ENCODE data around the gene CMTR1. TPM values are rescaled to one million over a fixed set of nuclear protein-coding genes. Genes with fewer than 3 reads are reported as not detected.

The CMTR1 gene
- total and polyA plus RNA-seq, 2 of the 13 experiments (the other 11 are each of a cell fraction or from before 2014, with no cell fraction given), result 19.7 to 55.2 TPM

- intact Hi-C loops (cut with micrococcal nuclease; ENCODE audit: unreplicated experiment), result no loop called here
- CTCF ChIA-PET (ENCODE audit: low intra/inter-chr PET ratio, low total read pairs), result no interaction called here
Observed at GRCh38 chr6:37496951-37497885, 64.2 kb downstream of the CMTR1 start.

More at GRCh38 chr6:37496951-37497885, 64.2 kb downstream of the CMTR1 start:
- TF ChIP-seq KLF9 (CRISPR knock-in tag; IDR thresholded peaks at IDR 0.05; ENCODE audit: low read depth) (no peak), MTA1 (CRISPR knock-in tag; IDR thresholded peaks at IDR 0.05; ENCODE audit: borderline replicate concordance) (no peak), SNAPC2 (CRISPR knock-in tag; IDR thresholded peaks at IDR 0.05) (no peak), NFKB2 (CRISPR knock-in tag; IDR thresholded peaks at IDR 0.05; ENCODE audit: borderline replicate concordance) (no peak), EED (CRISPR knock-in tag; IDR thresholded peaks at IDR 0.05) (no peak), KDM2A (CRISPR knock-in tag; IDR thresholded peaks at IDR 0.05; ENCODE audit: borderline replicate concordance, low read depth) (no peak), NFE2 (CRISPR knock-in tag; IDR thresholded peaks at IDR 0.05) (no peak), ZNF460 (CRISPR knock-in tag; IDR thresholded peaks at IDR 0.05; ENCODE audit: borderline replicate concordance) (no peak), ZNF205 (CRISPR knock-in tag; IDR thresholded peaks at IDR 0.05) (no peak), HDAC2 (CRISPR knock-in tag; IDR thresholded peaks at IDR 0.05) (no peak), NFIB (CRISPR knock-in tag; IDR thresholded peaks at IDR 0.05; ENCODE audit: borderline replicate concordance) (no peak), ZFP36 (IDR thresholded peaks at IDR 0.05; ENCODE audit: borderline replicate concordance, low read depth, low read length, partially characterized antibody) (no peak), TP53 (CRISPR knock-in tag; conservative IDR thresholded peaks at IDR 0.05) (no peak), ZBTB8A (CRISPR knock-in tag; IDR thresholded peaks at IDR 0.05; ENCODE audit: borderline replicate concordance, low read depth) (no peak), KLF12 (CRISPR knock-in tag; IDR thresholded peaks at IDR 0.05; ENCODE audit: borderline replicate concordance) (no peak), ZNF574 (CRISPR knock-in tag; IDR thresholded peaks at IDR 0.05) (no peak)
- no peak overlapping the region for H3K27ac ChIP-seq (ENCODE audit: extremely low read length, insufficient read depth, low read length)
- no peaks in the 10 kb centered on the region for H4K20me1 ChIP-seq (ENCODE audit: insufficient read depth, low read length)
- no TSS peak for BruUV-seq (replicated peaks)
- peaks cover 26% of the 10 kb centered on the region for H3K4me1 ChIP-seq (ENCODE audit: insufficient read depth, low read length)
- FAIRE-seq, result no peak
- no peak overlapping the region for H3K9ac ChIP-seq (ENCODE audit: insufficient read depth, low read depth, low read length)
- DNase-seq (ENCODE audit: low spot score), result no peak
- no peaks in the 10 kb centered on the region for H3K36me3 ChIP-seq (replicated peaks in 1 of 2; ENCODE audit: control insufficient read depth in 1 of 2, insufficient read depth in 2 of 2, low read length in 2 of 2)
- in situ Hi-C loops (cut with HindIII; ENCODE audit: extremely low pct_ligation_motif_present, low pct_unique_long_range_greater_than_20kb), result no loop called here
- POLR2A ChIA-PET, result no interaction called here
- no peak for ATAC-seq
- H3K27me3 ChIP-seq (ENCODE audit: control insufficient read depth in 1 of 2, insufficient read depth in 2 of 2, low read length in 2 of 2), result no peaks in the 10 kb centered on the region; a peak in 1 of 5 replicates
- no peak overlapping the region for H3K4me3 ChIP-seq (replicated peaks in 1 of 3; ENCODE audit: insufficient read depth in 1 of 3, low read depth in 2 of 3, low read length in 3 of 3)
- no peaks in the 10 kb centered on the region for H3K9me3 ChIP-seq (ENCODE audit: low read length)
- no peak overlapping the region for H2AFZ ChIP-seq (ENCODE audit: low read length)
- H3K79me2 ChIP-seq (ENCODE audit: insufficient read depth, low read length), result peaks cover 5% of the 10 kb centered on the region
- no peak overlapping the region for H3K4me2 ChIP-seq (ENCODE audit: low read depth, low read length)
- 93% methylated on average over 13 of the region's 13 CpGs for WGBS (ENCODE audit: low lambda C conversion rate)

All from HepG2 (cell line).